Activated CD8-positive, alpha-beta memory T cell treated with anti-CD3 and anti-CD28 coated beads, Interleukin-2, amount 50 U/mL, for 24 hours (primary cell): Measurements from ENCODE around the gene RBKS.
"Not testable (repeated sequence)": the region's sequence is repeated elsewhere in the genome, so short reads cannot be mapped to it uniquely, and the experiment has no call there.

Experiments
- DNase-seq: peaks from one replicate; pipeline ENCODE4 v3.0.0-alpha.2; 2020; ENCODE audit errors: extremely low read depth

RBKS gene

GRCh38 chr2:27762951-27763906 lies 127.0 kb downstream of the RBKS start:
- no peak for DNase-seq

GRCh38 chr2:27756544-27757498 lies 133.4 kb downstream of the RBKS start:
- no peak for DNase-seq

GRCh38 chr2:27756091-27756490 lies 134.1 kb downstream of the RBKS start:
- DNase-seq = no peak

- no peak for DNase-seq
Measured at GRCh38 chr2:27754831-27755230, 135.4 kb downstream of the RBKS start.

GRCh38 chr2:27754138-27754588 lies 136.0 kb downstream of the RBKS start:
- DNase-seq = peak; percentile 45

GRCh38 chr2:27752551-27753237 lies 137.5 kb downstream of the RBKS start:
- no peak for DNase-seq

GRCh38 chr2:27751377-27751776 lies 138.8 kb downstream of the RBKS start:
- no peak for DNase-seq

GRCh38 chr2:27748803-27749554 lies 141.2 kb downstream of the RBKS start:
- not testable (repeated sequence) for DNase-seq

GRCh38 chr2:27747827-27748352 lies 142.3 kb downstream of the RBKS start:
- DNase-seq = no peak

- DNase-seq = no peak
Measured at GRCh38 chr2:27746325-27746724, 143.9 kb downstream of the RBKS start.

GRCh38 chr2:27745494-27745893 lies 144.7 kb downstream of the RBKS start:
- not testable (repeated sequence) for DNase-seq

- no peak for DNase-seq
Measured at GRCh38 chr2:27742571-27742970, 147.6 kb downstream of the RBKS start.

- no peak for DNase-seq
Measured at GRCh38 chr2:27741673-27742072, 148.5 kb downstream of the RBKS start.

- DNase-seq = no peak
Measured at GRCh38 chr2:27739058-27739373, 151.2 kb downstream of the RBKS start.

- DNase-seq = no peak
Measured at GRCh38 chr2:27738349-27739057, 151.7 kb downstream of the RBKS start.

GRCh38 chr2:27737676-27738348 lies 152.4 kb downstream of the RBKS start:
- no peak for DNase-seq

- no peak for DNase-seq
Measured at GRCh38 chr2:27736890-27737204, 153.3 kb downstream of the RBKS start.

- DNase-seq = no peak
Measured at GRCh38 chr2:27736031-27736889, 153.9 kb downstream of the RBKS start.
